ENCODE data around the gene DDRGK1. TPM values are rescaled to one million over a fixed set of nuclear protein-coding genes. Genes with fewer than 3 reads are reported as not detected.

Gene DDRGK1
- total and polyA plus RNA-seq, 2 of the 8 experiments (the other 6 are each of a cell fraction or from before 2014, with no cell fraction given), result 29.4 to 42.0 TPM

- no peaks in the 10 kb centered on the region; the same call in 1 of the 2 replicates for H3K23me2 ChIP-seq (ENCODE audit: low read depth, low read length)
- POLR2A ChIA-PET (ENCODE audit: partially characterized antibody), result interaction anchor here (0.8 to 2.3 kb wide), 5 partner anchors 10 to 127 kb away, joined by 3 to 8 read pairs (median 5); no protein-coding TSS in a partner anchor
- no peak overlapping the region for H3K23ac ChIP-seq (ENCODE audit: insufficient read length)
- FAIRE-seq (no peak), DNase-seq (ENCODE audit: low read depth in 1 of 2, low spot score in 2 of 2) (no peak)
- H2BK15ac ChIP-seq (ENCODE audit: low read length), result no peak overlapping the region
- H4K5ac ChIP-seq (ENCODE audit: insufficient read length, low read depth, low read length), result no peak overlapping the region
- H3K14ac ChIP-seq (ENCODE audit: insufficient read length), result no peak overlapping the region
- H3K27me3 ChIP-seq (replicated peaks in 1 of 4; ENCODE audit: control insufficient read depth in 3 of 4, extremely low read depth in 1 of 4, insufficient read depth in 3 of 4, low read length in 3 of 4), result no peaks in the 10 kb centered on the region
- H4K91ac ChIP-seq (replicated peaks; ENCODE audit: insufficient read length, low read length), result no peak overlapping the region
- H3K4me2 ChIP-seq (ENCODE audit: insufficient read depth in 1 of 2, low read depth in 2 of 2, low read length in 2 of 2), result no peak overlapping the region
- CTCF ChIA-PET (ENCODE audit: partially characterized antibody), result interaction anchor here (1.0 to 1.5 kb wide), 3 partner anchors 19 to 147 kb away, joined by 3 to 4 read pairs (median 4); no protein-coding TSS in a partner anchor
- no peak overlapping the region for H2BK12ac ChIP-seq (ENCODE audit: low read depth, low read length)
- no peak overlapping the region for H3K4ac ChIP-seq (replicated peaks; ENCODE audit: insufficient read length, low read depth, low read length)
- no peak overlapping the region for H3K56ac ChIP-seq (replicated peaks; ENCODE audit: insufficient read length, low read depth, low read length)
- H3K36me3 ChIP-seq (ENCODE audit: control insufficient read depth in 2 of 4, insufficient read depth in 4 of 4, low read length in 3 of 4), result peaks cover 13 to 37% (median 22%) of the 10 kb centered on the region in 4 experiments; a peak in 7 of 8 replicates
- no peak overlapping the region for H2BK120ac ChIP-seq (replicated peaks; ENCODE audit: low read depth, low read length)
- H2BK5ac ChIP-seq (ENCODE audit: low read depth, low read length), result no peak overlapping the region
- no peak overlapping the region for H2BK20ac ChIP-seq (ENCODE audit: low read length)
- 87% methylated on average over 25 of the region's 27 CpGs; no CpG with 5 or more reads in 1 of the 2 experiments for WGBS, 2 experiments (ENCODE audit: extremely low coverage in 1 of 2, insufficient coverage in 1 of 2, insufficient read length in 1 of 2, insufficient replicate concordance in 2 of 2, low coverage in 1 of 2, low lambda C conversion rate in 2 of 2, missing lambda C conversion rate in 1 of 2)
- H3K9ac ChIP-seq (replicated peaks in 1 of 4; ENCODE audit: extremely low read depth in 1 of 4, low read depth in 3 of 4, low read length in 3 of 4), result no peak overlapping the region
- peaks cover 0 to 19% of the 10 kb centered on the region in 2 experiments; a peak in 1 of 4 replicates for H3K79me2 ChIP-seq (ENCODE audit: control insufficient read depth in 1 of 2, insufficient read depth in 2 of 2, low read length in 2 of 2)
- peaks cover 0 to 10% of the 10 kb centered on the region in 2 experiments for H4K20me1 ChIP-seq (replicated peaks in 1 of 2; ENCODE audit: control insufficient read depth in 1 of 2, insufficient read depth in 2 of 2, low read length in 2 of 2)
- no peak overlapping the region for H4K8ac ChIP-seq (ENCODE audit: extremely low read depth, insufficient read depth, low read length)
- peaks cover 10% of the 10 kb centered on the region for H3K79me1 ChIP-seq (ENCODE audit: low read depth, low read length)
- H2AFZ ChIP-seq (ENCODE audit: low read length), result no peak overlapping the region
- H3K4me1 ChIP-seq (replicated peaks in 1 of 4; ENCODE audit: control insufficient read depth in 3 of 4, insufficient read depth in 4 of 4, low read length in 3 of 4), result peaks cover 0 to 7% (median 5%) of the 10 kb centered on the region in 4 experiments; a peak in 6 of 7 replicates
- no peak overlapping the region for H2AK5ac ChIP-seq (ENCODE audit: low read depth, low read length)
- no peak overlapping the region for H3K18ac ChIP-seq (ENCODE audit: extremely low read depth, low read length)
- no peak overlapping the region for H3K27ac ChIP-seq (ENCODE audit: low read depth, low read length)
- no peak overlapping the region for H3K4me3 ChIP-seq (ENCODE audit: extremely low read depth in 1 of 4, insufficient read depth in 2 of 4, low read depth in 3 of 4, low read length in 4 of 4)
- H3K9me3 ChIP-seq (ENCODE audit: insufficient read depth in 2 of 2, low read depth in 1 of 2, low read length in 1 of 2), result no peaks in the 10 kb centered on the region
- TF ChIP-seq RXRA (IDR thresholded peaks at IDR 0.05; ENCODE audit: insufficient read depth, low read depth, low read length), result no peak
- no peak for TF ChIP-seq SRF (IDR thresholded peaks at IDR 0.05; ENCODE audit: low read depth, low read length)
- TF ChIP-seq SP2 (IDR thresholded peaks at IDR 0.05; ENCODE audit: low read length), result no peak
- no peak for TF ChIP-seq ASH2L (IDR thresholded peaks at IDR 0.05; ENCODE audit: low read length)
- no peak for TF ChIP-seq KDM1A (IDR thresholded peaks at IDR 0.05; ENCODE audit: borderline replicate concordance, low read length)
- TF ChIP-seq NANOG (IDR thresholded peaks at IDR 0.05; ENCODE audit: insufficient read depth, low read depth, low read length, poor library complexity, severe bottlenecking), result no peak
- TF ChIP-seq POLR2AphosphoS5 (IDR thresholded peaks at IDR 0.05; ENCODE audit: low read depth, low read length), result no peak
- no peak for TF ChIP-seq CBX5 (IDR thresholded peaks at IDR 0.05; ENCODE audit: low read depth, low read length)
- no peak for TF ChIP-seq POLR2A (IDR thresholded peaks at IDR 0.05; ENCODE audit: control extremely low read depth in 1 of 2, low read depth in 2 of 2, low read length in 2 of 2)
- TF ChIP-seq RNF2 (IDR thresholded peaks at IDR 0.05; ENCODE audit: borderline replicate concordance, low read depth, low read length, missing control alignments, poor library complexity, severe bottlenecking), result no peak
- TF ChIP-seq SP1 (IDR thresholded peaks at IDR 0.05; ENCODE audit: low read depth, low read length), result no peak
- no peak for TF ChIP-seq ZNF274 (IDR thresholded peaks at IDR 0.05; ENCODE audit: borderline replicate concordance, extremely low read depth, low read length)
- no peak for TF ChIP-seq HDAC6 (IDR thresholded peaks at IDR 0.05; ENCODE audit: low read depth, low read length)
Observed at GRCh38 chr20:3199976-3200755, 4.3 kb downstream of the DDRGK1 start.
